ENCODE measurements around the gene PTPRG. TPM values are rescaled to one million over a fixed set of nuclear protein-coding genes. Genes with fewer than 3 reads are reported as not detected.

PTPRG gene
- total RNA-seq, 2 donors from 2014 or later = 23.9 to 31.6 TPM

GRCh38 chr3:62168356-62168755, 607.0 kb downstream of the PTPRG start:
- H3K4me1 ChIP-seq = no peaks in the 10 kb centered on the region
- no peak overlapping the region for H3K4me3 ChIP-seq
- no peaks in the 10 kb centered on the region for H3K9me3 ChIP-seq
- intact Hi-C loops (cut with DNase I) = no loop called here
- no peaks in the 10 kb centered on the region for H3K36me3 ChIP-seq (replicated peaks in 1 of 2; ENCODE audit: insufficient read depth in 1 of 2, low read depth in 2 of 2)
- WGBS, 2 donors = 86 to 100% methylated on average over 3 of the region's 3 CpGs
- ATAC-seq (no peak), DNase-seq (no peak)
- H3K27me3 ChIP-seq = no peaks in the 10 kb centered on the region
- H3K27ac ChIP-seq = no peak overlapping the region
- TF ChIP-seq, protein P1, sequence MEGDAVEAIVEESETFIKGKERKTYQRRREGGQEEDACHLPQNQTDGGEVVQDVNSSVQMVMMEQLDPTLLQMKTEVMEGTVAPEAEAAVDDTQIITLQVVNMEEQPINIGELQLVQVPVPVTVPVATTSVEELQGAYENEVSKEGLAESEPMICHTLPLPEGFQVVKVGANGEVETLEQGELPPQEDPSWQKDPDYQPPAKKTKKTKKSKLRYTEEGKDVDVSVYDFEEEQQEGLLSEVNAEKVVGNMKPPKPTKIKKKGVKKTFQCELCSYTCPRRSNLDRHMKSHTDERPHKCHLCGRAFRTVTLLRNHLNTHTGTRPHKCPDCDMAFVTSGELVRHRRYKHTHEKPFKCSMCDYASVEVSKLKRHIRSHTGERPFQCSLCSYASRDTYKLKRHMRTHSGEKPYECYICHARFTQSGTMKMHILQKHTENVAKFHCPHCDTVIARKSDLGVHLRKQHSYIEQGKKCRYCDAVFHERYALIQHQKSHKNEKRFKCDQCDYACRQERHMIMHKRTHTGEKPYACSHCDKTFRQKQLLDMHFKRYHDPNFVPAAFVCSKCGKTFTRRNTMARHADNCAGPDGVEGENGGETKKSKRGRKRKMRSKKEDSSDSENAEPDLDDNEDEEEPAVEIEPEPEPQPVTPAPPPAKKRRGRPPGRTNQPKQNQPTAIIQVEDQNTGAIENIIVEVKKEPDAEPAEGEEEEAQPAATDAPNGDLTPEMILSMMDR (IDR thresholded peaks at IDR 0.05) = no peak
- TF ChIP-seq POLR2A (IDR thresholded peaks at IDR 0.05) = no peak

GRCh38 chr3:62169906-62170660, 608.7 kb downstream of the PTPRG start:
- DNase-seq = no peak
- Histone ChIP-seq H3K4me3 (no peak overlapping the region), H3K36me3 (replicated peaks in 1 of 2; ENCODE audit: insufficient read depth in 1 of 2, low read depth in 2 of 2) (no peaks in the 10 kb centered on the region), H3K9me3 (no peaks in the 10 kb centered on the region), H3K27ac (no peak overlapping the region), H3K4me1 (no peaks in the 10 kb centered on the region), H3K27me3 (no peaks in the 10 kb centered on the region)
- intact Hi-C loops (cut with DNase I) = no loop called here
- WGBS, 2 donors = 78 to 80% methylated on average over 4 of the region's 4 CpGs
- no peak for TF ChIP-seq POLR2A (IDR thresholded peaks at IDR 0.05)
- TF ChIP-seq, protein P1 (IDR thresholded peaks at IDR 0.05) = no peak
- ATAC-seq = no peak

GRCh38 chr3:62171789-62172188, 610.4 kb downstream of the PTPRG start:
- whole genome bisulfite sequencing, 2 donors = 93 to 94% methylated on average over 2 of the region's 2 CpGs
- TF ChIP-seq POLR2A (IDR thresholded peaks at IDR 0.05) = no peak
- TF ChIP-seq, protein P1 (IDR thresholded peaks at IDR 0.05) = no peak
- intact Hi-C loops (cut with DNase I) = no loop called here
- no peaks in the 10 kb centered on the region for H3K27me3 ChIP-seq
- no peaks in the 10 kb centered on the region for H3K9me3 ChIP-seq
- no peaks in the 10 kb centered on the region for H3K4me1 ChIP-seq
- no peaks in the 10 kb centered on the region for H3K36me3 ChIP-seq (replicated peaks in 1 of 2; ENCODE audit: insufficient read depth in 1 of 2, low read depth in 2 of 2)
- H3K27ac ChIP-seq = no peak overlapping the region
- no peak overlapping the region for H3K4me3 ChIP-seq
- no peak for DNase-seq
- ATAC-seq = no peak

GRCh38 chr3:62172199-62172598, 610.8 kb downstream of the PTPRG start:
- no peaks in the 10 kb centered on the region for H3K4me1 ChIP-seq
- intact Hi-C loops (cut with DNase I) = no loop called here
- no peak for TF ChIP-seq POLR2A (IDR thresholded peaks at IDR 0.05)
- TF ChIP-seq, protein P1 (IDR thresholded peaks at IDR 0.05) = no peak
- no peak for ATAC-seq
- WGBS, 2 donors = 100% methylated on average over 1 of the region's 1 CpG
- no peaks in the 10 kb centered on the region for H3K36me3 ChIP-seq (replicated peaks in 1 of 2; ENCODE audit: insufficient read depth in 1 of 2, low read depth in 2 of 2)
- no peaks in the 10 kb centered on the region for H3K27me3 ChIP-seq
- H3K9me3 ChIP-seq = no peaks in the 10 kb centered on the region
- no peak overlapping the region for H3K27ac ChIP-seq
- H3K4me3 ChIP-seq = no peak overlapping the region
- no peak for DNase-seq

All from body of pancreas (tissue), 4 donors.